Adrenal gland (tissue), 12 donors: ENCODE measurements around the gene FOXN3. TPM values are rescaled to one million over a fixed set of nuclear protein-coding genes. Genes with fewer than 3 reads are reported as not detected.
A peak's percentile ranks its signal among the peaks of the same experiment; 100 is the strongest.

ENCODE experiments used
- DNase-seq, 7 donors: peaks; one replicate each; pipeline ENCODE4 v3.0.0-alpha.2; 2019 to 2020
- H3K27ac ChIP-seq, 5 donors: fragments of 200-600 bp; sonication (generic) in 4 of 5; 1 replicate in 3 of 5; 2 replicates in 2 of 5; pipeline versions ENCODE4 v1.5.1 to v1.8.0; 2016 to 2020; ENCODE audit warnings: mild to moderate bottlenecking in 1 of 5
- H3K27me3 ChIP-seq: fragments of 200-600 bp; 2 replicates; pipeline ENCODE4 v1.8.0; 2021
- H3K36me3 ChIP-seq, 2 donors: fragments of 200-600 bp; replicated peaks in 1 of 2; 1 replicate in 1 of 2; 2 replicates in 1 of 2; pipeline versions ENCODE4 v1.5.1 to v1.8.0; 2018 to 2022
- H3K4me1 ChIP-seq, 2 donors: fragments of 200-600 bp; replicated peaks in 1 of 2; 1 replicate in 1 of 2; 2 replicates in 1 of 2; pipeline versions ENCODE4 v1.5.1 to v1.8.0; 2018 to 2021
- H3K4me3 ChIP-seq, 4 donors: fragments of 200-600 bp; sonication (generic) in 3 of 4; one replicate each; pipeline ENCODE4 v1.5.1; 2016 to 2018
- H3K9me3 ChIP-seq, 3 donors: fragments of 200-600 bp; sonication (generic) in 1 of 3; replicated peaks in 1 of 3; 1 replicate in 2 of 3; 2 replicates in 1 of 3; pipeline versions ENCODE4 v1.5.1 to v1.8.0; 2016 to 2021
- CTCF ChIP-seq, 6 experiments: fragments of 450-650 bp in 4 of 6; fragments of 200-600 bp in 2 of 6; sonication (generic) in 1 of 6; IDR thresholded peaks; 1 replicate in 5 of 6; 2 replicates in 1 of 6; pipeline versions ENCODE4 v1.5.1 to v1.8.0; 2016 to 2021; ENCODE audit warnings: antibody characterized with exemption in 6 of 6, mild to moderate bottlenecking in 2 of 6, moderate library complexity in 1 of 6
- POLR2A ChIP-seq, 2 donors: fragments of 450-650 bp; IDR thresholded peaks; one replicate each; pipeline ENCODE4 v1.6.1; 2017; ENCODE audit warnings: antibody characterized with exemption in 2 of 2, mild to moderate bottlenecking in 2 of 2, moderate library complexity in 1 of 2
- WGBS, 4 donors: extraction: QIAGEN DNeasy Blood & Tissue Kit in 2 of 4; methylation state at CpG; one replicate each; pipeline versions ENCODE4 v1.1.5 to v1.1.7; 2013 to 2017; 5-methylcytosine and 5-hydroxymethylcytosine counted together
- intact Hi-C, 2 donors: fragments of 100-400 bp; cut with DNase I; formaldehyde crosslinking; loops; one replicate each; pipeline versions ENCODE4 v1.14.1 to v1.15.0; 2022 to 2023
- polyA plus RNA-seq, 3 donors: library from polyadenylated mRNA; stranded (reverse); fragments of 200-250 nt in 2 of 3; fragments of 350-450 nt in 1 of 3; fragmentation: Illumina TruSeq in 1 of 3; extraction: RNeasy Lipid Tissue Mini Kit (QIAGEN cat#74804) in 1 of 3; gene quantifications; one replicate each; pipeline ENCODE4 v1.2.3, GENCODE V29; 2013 to 2014
- total RNA-seq, 9 donors: library from RNA; depleted of rRNA in 4 of 9; stranded (reverse); fragments of >200 nt in 4 of 9; fragments of 120-200 nt in 1 of 9; fragmentation: NEBNext Ultra II Directional in 1 of 9; extraction: Animal tissue kit (Norgen Biotek cat#: 25700) in 1 of 9; gene quantifications; one replicate each; pipeline versions ENCODE4 v1.1.0 to v1.2.4, GENCODE V29; 2013 to 2023
- donor health status: healthy with polysubstance abuse.
- donor health status: Bipolar disorder and iron deficiency.
- donor health status: DM: yes; HTN: yes; CAD: no.
- donor health status: DM: no; HTN: no; CAD: no.
- donor health status: DM: no; HTN: no; CAD: no.
- donor health status: DM: yes; HTN: yes; CAD: no.

FOXN3 gene
- total and polyA plus RNA-seq, 12 donors: 10.7 to 131 (median 96.8) TPM

- WGBS, 4 donors: 90 to 94% (median 90%) methylated on average over 5 of the region's 5 CpGs
Observed at GRCh38 chr14:89267656-89268055, 149.4 kb downstream of the FOXN3 start.

GRCh38 chr14:89267163-89267562 lies 149.9 kb downstream of the FOXN3 start:
- no peak for TF ChIP-seq POLR2A (IDR thresholded peaks at IDR 0.05)
- no peak for TF ChIP-seq CTCF (IDR thresholded peaks at IDR 0.05)
- H3K9me3 ChIP-seq: no peaks in the 10 kb centered on the region
- no peaks in the 10 kb centered on the region for H3K27me3 ChIP-seq
- peak in 1 of 7 donors; percentile 27 for DNase-seq
- intact Hi-C loops: no loop called here
- WGBS, 4 donors: 83 to 95% (median 91%) methylated on average over 7 of the region's 7 CpGs
- no peak overlapping the region for H3K27ac ChIP-seq
- H3K4me3 ChIP-seq: no peak overlapping the region
- H3K4me1 ChIP-seq: peaks cover 31 to 62% of the 10 kb centered on the region in 2 donors
- H3K36me3 ChIP-seq: no peaks in the 10 kb centered on the region

More at GRCh38 chr14:89267656-89268055, 149.4 kb downstream of the FOXN3 start:
- Histone ChIP-seq H3K9me3 (no peaks in the 10 kb centered on the region), H3K36me3 (no peaks in the 10 kb centered on the region), H3K27ac (no peak overlapping the region), H3K4me1 (peaks cover 31 to 60% of the 10 kb centered on the region in 2 donors), H3K27me3 (no peaks in the 10 kb centered on the region), H3K4me3 (no peak overlapping the region)
- DNase-seq: peak in 1 of 7 donors; percentile 18
- TF ChIP-seq CTCF (IDR thresholded peaks at IDR 0.05) (no peak), POLR2A (IDR thresholded peaks at IDR 0.05) (no peak)
- intact Hi-C loops: no loop called here

GRCh38 chr14:89266754-89267153 lies 150.3 kb downstream of the FOXN3 start:
- no peaks in the 10 kb centered on the region for H3K9me3 ChIP-seq
- 95 to 96% (median 96%) methylated on average over 7 of the region's 7 CpGs for WGBS, 4 donors
- peaks cover 31 to 62% of the 10 kb centered on the region in 2 donors for H3K4me1 ChIP-seq
- no peak overlapping the region for H3K27ac ChIP-seq
- intact Hi-C loops: no loop called here
- H3K4me3 ChIP-seq: no peak overlapping the region
- H3K36me3 ChIP-seq: no peaks in the 10 kb centered on the region
- H3K27me3 ChIP-seq: no peaks in the 10 kb centered on the region
- TF ChIP-seq POLR2A (IDR thresholded peaks at IDR 0.05) (no peak), CTCF (IDR thresholded peaks at IDR 0.05) (no peak)
- no peak for DNase-seq

- 82 to 89% (median 82%) methylated on average over 4 of the region's 4 CpGs for WGBS, 4 donors
- peak overlapping the region in 3 of 5 donors; percentile 61 to 69 (median 67) for H3K27ac ChIP-seq
- H3K9me3 ChIP-seq: no peaks in the 10 kb centered on the region
- H3K27me3 ChIP-seq: no peaks in the 10 kb centered on the region
- H3K4me1 ChIP-seq: peaks cover 27 to 54% of the 10 kb centered on the region in 2 donors
- peak in 1 of 7 donors; percentile 19 for DNase-seq
- no peak overlapping the region for H3K4me3 ChIP-seq
- intact Hi-C loops: no loop called here
- TF ChIP-seq POLR2A (IDR thresholded peaks at IDR 0.05) (no peak), CTCF (IDR thresholded peaks at IDR 0.05) (no peak)
- H3K36me3 ChIP-seq: no peaks in the 10 kb centered on the region
Observed at GRCh38 chr14:89265234-89265633, 151.8 kb downstream of the FOXN3 start.
